HG02870 (cell line): ENCODE data around the gene ZNF445.
"Not testable (repeated sequence)": the region's sequence is repeated elsewhere in the genome, so short reads cannot be mapped to it uniquely, and the experiment has no call there.

Experiments used
- ATAC-seq: cut with Tn5 transposase; IDR thresholded peaks from one replicate; pipeline ENCODE4 v1.9.1; 2021; ENCODE audit warnings: mild to moderate bottlenecking, moderate library complexity; ENCODE audit not compliant: unreplicated experiment

The ZNF445 gene

DNA sequence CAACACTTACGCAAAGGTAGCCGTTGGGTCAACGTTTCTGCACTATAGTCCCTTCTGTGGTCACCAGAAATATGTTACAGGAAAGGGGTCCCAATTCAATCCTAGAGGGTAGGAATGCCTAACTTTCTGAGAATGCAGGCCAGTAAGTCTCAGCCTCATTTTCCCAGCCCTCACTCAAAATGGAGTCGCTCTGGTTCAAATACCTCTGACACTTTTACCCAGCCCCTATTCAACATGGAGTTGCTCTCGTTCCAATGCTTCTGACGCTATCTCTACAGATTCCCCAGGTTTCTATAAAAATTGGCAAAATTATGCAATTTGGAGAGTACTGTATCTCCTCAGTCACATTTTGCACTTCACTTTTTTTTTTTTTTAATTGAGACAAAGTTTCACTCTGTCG, 39.7 kb downstream of the ZNF445 start:
- no peak for ATAC-seq

DNA sequence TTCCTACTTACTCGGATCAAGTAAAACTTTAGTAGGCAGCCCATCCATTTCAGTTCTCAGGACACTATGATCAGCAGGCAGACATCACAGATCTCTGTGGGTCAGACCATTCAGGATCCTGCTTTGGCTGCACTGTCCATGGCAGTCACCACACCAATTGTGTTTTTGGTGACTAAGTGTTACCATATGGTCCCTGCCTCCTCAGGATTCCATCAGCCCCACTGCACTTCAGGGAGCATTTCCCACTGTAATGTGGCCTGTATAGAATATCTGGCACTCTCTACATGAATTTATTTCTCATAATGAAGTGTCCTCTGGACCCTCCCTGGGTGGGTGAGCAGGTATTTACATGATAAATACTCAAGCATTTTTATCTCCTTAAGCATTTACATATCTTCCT, 41.3 kb downstream of the ZNF445 start:
- no peak for ATAC-seq

DNA sequence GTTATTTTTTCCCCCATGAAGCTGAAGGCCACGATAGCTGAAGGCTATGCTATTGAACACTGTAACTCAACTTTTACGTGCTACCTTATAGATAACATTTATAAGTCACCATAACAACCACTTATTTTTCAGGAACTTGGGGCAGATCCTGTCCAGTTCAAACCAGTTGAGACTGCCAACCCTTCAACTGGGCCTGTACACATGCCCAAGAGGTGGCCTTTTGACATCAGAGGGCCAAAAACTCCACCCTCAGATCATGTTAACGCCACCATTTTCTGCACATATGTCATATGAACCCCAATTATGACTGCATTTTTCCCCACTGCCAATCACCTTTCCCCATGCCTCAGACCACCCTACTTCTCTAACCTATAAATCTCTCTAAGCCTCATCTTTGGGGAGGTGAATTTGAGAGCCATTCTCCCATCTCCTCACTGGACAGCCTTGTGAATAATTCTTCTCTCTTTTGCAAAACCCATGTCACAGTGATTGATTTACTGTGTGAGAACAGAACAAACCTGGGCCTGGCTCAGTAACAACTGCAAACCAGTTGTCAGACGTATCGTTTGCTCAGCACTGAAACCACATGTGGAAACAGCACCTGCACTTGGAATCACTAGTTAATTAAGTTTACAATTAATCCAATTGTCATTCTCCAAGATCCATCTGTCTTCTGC, 42.5 kb downstream of the ZNF445 start:
- ATAC-seq = no peak

DNA sequence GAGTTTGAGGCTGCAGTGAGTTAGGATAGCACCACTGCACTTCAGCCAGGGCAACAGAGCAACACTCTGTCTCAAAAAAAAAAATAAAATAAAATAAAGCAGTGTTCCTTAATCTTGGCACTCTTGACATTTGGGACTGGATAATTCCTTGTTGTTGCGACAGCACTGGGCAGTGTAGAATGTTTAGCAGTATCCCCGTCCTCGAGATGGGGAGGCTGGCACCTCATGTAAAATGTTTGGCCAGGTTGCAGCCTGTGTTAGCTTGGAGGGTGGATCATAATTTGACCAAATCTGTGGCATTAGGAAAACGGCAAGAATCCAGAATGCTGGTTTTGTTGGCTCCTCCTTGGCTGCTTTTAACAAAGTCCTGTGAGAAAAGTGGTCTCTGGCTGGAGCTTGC, 47.0 kb downstream of the ZNF445 start:
- no peak for ATAC-seq

DNA sequence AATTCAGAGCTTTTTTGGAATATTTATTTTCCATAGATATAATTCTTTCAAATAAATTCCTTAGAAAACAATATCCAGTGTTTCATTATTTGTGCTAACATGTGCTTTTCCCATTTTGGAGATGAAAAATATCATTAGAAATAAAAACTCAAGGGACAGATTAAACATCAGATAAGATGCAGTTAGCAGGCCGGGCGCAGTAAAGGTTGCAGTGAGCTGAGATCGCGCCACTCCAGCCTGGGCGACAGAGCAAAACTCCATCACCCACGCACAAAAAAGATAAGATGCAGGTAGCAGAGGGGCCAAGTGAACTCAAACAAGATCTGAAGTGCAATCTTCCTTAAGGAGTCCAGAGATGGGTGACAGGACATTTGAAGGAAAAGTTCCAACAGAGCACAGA, 48.0 kb downstream of the ZNF445 start:
- ATAC-seq = no peak

DNA sequence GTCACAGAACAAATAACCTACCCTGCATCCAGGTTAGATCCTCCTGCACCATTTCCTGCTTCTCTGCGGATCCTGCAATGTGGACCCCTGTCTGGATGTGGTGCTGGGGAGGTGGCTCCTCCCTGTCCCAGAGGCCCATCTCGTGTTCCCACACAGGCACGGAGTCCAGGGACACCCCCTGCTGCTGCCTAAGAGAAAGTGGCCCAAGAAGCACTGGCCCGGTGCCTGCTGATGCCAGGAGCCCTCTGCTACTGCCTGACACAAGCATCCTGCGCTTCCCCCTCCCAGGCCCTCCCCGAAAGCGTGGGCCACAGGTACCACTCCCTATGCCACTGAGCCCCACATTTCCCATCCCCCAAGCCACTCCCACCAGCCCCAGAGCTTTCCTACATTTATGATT, 48.6 kb downstream of the ZNF445 start:
- no peak for ATAC-seq

DNA sequence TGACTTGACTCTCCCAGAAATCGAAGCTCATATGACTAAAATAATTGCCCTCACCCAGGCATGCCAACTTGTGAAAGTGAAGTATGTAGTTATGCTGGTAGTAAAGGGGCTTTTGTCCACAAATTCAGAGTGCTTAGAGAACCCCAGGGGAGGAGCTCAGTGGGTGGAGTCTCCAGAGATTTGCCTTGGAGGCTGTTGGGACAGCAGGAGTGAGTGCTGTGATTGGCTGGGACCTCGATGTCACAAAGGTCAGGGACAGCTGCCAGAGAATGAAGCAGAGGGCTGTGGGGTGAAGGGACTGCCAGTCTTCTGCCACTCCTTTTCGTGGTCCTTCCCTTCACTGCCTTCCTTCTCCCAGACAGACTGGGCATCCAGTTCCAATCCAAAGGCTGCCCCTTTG, 49.8 kb downstream of the ZNF445 start:
- ATAC-seq = no peak

DNA sequence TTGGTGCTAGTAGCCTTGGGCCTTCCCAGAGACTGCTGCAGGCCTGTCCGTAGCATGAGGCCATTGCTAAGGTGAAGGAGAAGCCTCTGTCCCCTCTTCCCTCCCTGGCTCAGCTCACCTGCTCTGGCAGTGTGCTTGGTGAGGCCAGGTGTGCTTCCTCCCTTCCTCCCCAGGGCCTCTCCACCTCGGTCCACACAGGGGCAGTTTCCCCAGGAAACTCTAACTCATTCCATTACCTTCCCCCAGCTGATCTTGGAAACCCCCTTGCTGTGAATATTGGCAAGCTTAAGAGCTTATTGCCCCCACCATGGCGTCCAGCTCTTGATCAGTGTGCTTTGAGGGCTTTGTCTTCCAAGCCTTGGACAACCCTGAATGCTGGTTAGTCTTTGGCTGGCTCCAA, 52.7 kb downstream of the ZNF445 start:
- no peak for ATAC-seq

DNA sequence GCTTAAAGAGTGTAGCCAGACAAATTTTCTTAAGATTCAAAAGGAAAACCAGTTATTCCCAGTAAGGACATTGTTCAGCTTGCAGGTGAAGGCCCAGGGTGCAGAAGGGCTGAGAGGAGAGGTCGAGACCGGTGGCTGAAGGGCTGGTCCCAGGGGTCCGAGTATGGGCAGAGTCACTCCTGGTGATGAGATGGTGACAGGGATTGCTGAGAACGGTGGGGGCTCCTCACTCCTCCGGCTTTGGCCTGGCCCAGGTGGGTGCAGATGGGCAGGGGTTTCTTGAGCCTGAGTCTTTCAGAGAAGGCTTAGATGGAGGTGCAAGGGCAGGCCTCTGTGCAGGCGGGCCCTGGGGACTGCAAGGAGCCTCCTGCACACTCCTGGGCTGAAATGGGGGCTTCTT, 56.2 kb downstream of the ZNF445 start:
- ATAC-seq = no peak

DNA sequence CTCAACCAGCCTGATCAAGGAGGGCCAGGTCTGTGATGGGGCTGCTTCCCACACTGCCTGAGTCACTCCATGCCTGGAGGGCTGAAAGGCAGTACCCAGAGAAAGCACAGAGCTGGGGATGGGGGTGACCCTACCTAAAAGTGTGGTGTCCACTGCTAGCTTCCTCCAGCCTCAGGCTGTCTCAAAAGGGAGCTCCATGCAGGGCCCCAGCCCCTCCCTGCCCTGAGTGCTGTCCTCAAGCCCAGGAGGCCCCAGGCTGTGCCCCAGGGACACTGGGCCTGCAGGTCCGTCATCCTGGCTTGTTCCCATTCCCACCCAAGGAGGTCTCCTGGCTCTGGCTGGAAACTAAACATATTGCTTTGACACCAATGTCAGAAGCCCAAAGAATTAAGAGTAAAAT, 56.8 kb downstream of the ZNF445 start:
- ATAC-seq = no peak

DNA sequence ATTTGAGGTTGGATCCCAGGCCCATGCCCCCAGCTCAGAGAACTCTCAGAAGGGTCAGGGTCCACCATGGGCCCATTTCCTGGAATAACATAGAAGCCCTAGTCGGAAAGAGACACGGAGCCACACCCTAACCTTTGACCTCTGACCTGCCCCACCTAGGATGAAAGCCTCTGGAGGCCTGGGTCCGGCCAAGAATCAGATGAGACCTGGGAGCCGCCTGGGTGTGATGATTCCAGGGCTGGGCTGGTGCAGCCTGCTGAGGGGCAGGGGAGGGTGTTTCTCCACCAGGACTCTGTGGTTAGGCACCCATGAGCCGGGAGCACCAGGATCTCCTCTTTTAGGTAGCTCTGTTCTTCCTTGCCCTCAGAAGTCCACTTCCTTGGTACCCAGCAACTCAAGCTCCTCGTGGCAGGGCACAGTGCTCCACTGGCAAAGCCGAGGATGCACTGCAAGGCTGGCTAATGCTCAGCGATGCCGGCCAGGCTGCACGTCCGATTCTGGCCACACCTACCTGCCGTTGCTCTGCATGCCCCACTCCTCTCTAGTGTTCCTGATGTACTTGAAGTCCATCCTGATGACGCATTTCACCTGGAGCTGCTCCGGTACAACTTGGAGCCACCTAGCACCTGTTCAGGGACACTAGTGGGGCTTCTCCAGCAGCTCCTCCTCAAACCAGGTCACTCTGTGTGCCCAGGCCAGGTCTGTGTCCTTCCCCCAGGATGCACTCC, 57.4 kb downstream of the ZNF445 start:
- no peak for ATAC-seq

DNA sequence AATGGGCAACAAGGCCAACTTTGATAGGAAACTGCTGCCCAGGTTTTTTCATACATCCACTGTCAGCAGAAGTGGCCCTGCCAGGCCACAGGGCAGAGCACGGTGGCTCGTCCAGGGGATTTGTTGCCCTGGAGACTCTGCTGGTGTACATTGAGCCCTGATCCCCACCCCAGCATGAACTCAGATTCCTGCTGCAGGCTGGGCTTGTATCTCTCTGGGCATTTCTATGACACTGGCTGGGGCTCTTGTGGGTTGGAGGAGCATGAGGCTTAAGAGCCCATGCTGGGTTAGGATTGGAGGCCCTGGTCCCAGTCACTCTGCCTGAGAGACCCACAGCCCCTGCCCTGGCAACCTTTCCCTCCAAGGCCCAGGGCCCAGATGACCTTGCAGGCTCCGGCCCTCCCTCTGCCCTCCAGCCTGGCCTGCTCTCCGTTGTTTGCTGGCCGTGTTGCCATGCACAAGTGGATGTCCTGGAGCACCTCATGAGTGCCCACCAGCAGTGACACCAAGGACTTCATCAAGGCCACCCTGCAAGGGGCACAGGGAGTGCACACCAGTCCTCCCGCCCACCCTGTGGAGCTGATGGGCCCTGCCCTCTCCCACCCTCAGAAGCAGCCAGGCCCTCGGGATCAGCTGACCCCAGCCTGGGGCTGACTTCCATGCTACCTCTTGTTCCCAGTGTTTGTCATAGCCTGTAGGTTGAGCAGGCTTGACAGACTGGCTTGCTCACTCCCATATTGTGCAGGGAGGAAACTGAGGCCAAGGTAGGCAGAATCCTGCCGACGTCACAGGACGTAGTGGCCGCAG, 58.2 kb downstream of the ZNF445 start:
- no peak for ATAC-seq

DNA sequence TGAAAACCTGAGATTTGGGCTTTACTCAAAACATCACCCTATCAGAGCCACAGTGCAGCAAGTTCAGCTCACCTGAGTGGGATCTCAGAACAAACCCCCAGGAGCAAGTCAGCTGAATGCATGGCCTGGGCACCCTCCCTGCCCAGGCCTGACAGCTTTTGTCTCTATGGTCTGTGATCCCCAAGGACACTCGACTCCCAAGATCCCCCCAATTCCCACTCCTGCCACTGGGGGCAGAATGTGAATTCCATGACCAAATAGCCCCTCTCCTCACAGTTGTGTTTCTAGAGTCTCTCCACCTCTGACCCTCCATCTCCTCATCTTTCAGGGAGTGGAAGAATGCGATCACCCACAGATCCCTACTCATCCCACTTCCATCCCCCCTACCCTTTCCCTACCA, 58.9 kb downstream of the ZNF445 start:
- no peak for ATAC-seq

DNA sequence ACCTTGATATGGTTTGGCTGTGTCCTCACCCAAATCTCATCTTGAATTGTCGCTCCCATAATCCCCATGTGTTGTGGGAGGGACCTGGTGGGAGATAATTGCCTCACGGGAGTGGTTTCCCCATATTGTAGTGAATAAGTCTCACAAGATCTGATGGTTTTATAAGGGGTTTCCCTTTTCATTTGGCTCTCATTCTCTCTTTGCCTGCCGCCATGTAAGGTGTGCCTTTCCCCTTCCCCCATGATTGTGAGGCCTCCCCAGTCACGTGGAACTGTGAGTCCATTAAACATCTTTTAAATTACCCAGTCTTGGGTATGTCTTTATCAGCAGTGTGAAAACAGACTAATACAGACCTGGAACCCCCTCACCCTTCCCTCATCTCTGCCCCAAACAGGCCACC, 59.4 kb downstream of the ZNF445 start:
- not testable (repeated sequence) for ATAC-seq

DNA sequence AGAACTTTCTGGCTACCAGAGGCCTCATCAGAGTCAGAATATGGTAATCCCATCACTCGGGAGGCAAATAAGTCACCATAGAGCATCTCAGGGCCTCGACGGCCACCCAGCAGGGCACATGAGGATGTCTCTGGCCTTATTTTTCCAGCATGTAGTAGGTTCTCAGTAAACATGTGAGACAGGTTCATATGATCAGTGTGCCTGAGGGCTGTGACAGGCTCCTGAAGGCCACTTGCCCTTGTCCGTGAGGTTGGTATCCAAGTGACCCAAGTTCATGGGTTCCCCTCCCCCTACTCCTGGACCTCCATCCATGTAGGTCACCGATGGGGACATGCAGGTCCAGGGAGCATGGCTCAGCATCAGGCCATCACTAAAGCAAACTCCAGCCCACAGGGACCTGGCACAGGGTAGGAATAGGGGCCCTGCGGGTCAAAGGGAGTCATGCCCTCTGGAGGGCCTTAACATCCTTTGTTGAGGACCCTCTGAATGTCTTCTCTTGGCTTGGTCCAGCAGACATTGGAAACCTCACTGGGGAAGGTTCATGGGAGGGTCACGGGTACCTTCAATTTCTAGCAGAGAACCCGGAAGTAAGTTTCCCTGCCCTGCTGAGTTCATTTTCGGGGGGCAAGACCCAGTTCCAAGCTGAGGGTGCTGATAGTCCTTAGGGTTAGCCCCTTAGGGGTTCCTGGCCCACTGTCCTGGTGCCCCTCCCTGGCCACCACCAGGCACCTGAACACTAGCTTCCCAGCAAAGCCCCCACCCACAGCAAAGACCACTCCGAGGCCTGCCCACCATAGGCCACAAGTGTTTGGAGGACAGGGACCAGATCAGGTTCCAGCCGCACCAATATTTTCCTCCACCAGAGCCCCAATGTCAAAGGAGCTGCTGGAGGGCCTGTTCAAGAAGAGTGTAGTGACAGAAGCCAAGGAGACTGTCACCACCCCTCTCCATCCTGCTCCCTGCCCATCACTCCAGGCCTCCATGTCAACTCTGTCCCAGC, 61.1 kb downstream of the ZNF445 start:
- no peak for ATAC-seq

DNA sequence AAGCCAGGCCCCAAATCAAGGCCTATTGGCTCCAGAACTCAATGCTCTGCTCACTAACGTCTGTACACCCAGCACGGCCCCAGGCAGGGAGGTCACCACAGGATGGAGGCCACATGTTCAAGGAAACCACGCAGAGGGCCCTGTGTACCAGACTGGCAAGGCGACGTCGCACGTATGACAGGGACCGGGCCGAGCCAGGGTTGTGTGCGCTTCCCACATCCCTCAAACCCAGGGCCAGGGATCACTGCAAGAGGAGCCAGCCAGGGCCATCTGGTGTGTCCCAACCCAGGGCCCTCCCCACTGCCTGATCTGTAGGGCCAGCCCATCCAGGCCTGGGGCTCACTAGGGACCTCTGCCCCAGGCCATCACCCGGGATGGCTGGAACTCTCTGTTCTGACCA, 62.0 kb downstream of the ZNF445 start:
- ATAC-seq = no peak

DNA sequence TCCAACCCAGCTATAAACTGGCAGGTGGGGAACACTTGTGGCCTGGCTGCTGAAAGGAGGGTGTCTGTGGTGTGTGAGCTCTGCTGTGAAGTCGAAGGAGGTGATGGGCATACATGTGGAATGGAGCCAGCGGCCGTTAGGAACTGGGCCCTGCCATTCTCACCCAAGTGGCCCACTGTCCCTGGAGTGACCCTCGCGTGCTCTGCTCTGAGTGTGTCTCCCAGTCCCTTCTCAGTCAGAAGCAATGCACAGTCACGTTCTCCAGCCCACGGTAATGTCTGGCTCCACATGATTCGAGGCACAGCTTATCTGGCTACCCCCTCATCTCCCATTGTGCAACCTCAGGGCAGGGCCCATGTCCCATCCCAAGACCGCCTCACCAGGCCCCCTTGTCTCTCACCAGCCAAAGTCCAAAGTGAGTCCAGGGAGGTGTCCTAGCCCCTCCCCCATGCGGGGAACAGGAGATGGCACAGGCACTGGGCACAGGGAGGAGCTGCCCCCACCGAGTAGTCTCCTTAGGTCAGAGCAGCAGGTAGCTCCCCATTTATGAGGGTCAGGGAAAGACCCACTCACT, 62.9 kb downstream of the ZNF445 start:
- no peak for ATAC-seq

DNA sequence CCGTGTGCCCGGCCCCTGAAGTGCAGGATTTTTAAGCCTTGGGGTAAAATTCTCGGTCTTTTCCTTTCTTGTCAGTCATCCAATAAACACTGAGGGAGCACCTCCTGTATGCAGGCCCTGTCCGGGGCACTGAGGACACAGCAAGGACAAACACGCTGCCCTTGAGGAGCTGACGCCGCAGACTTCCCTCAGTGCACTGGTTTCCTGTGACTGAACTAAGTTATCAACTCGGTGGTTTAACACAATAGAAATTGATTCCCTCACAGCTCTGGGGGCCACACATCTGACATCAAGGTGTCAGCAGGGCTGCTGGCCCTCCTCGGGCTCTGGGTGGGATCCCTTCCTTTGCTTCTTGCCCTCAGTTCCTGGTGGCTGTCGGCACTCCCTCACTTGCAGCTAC, 65.1 kb downstream of the ZNF445 start:
- ATAC-seq = no peak

DNA sequence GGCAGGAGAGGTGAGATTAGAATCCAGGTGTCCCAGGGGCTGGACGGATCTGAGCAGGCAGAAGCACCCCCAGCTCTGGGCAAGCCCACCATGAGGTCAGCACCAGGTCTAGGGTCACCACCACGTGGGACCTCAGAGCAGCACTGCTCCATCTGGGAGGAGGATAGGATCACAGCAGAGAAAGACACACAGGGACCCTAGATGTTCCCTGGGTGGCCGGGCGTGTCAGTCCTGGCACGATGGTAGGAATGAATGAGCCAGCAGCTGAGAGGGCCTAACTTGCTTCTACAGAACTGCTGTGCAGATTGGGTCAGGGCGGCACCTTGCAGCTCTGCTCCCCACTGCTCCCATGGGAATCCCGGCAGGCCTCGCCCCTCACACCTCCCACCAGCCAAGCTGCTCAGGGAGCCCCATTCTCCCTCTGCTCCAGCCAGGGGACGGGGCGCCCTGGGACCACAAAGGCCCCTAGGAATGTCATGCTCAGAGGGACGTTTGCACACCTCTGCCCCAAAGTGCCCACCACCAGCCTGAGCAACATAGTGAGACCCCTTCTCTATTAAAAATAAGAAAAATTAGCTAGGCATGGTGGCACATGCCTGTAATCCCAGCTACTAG, 66.3 kb downstream of the ZNF445 start:
- ATAC-seq = no peak
